LNCaP clone FGC (cell line): ENCODE data around the gene ADGRL3.

Experiments
- DNase-seq: peaks from one replicate; pipeline ENCODE4 v3.0.0-alpha.2; 2011; ENCODE audit warnings: low read depth
- H3K4me3 ChIP-seq: 2 replicates; pipeline ENCODE4 v1.5.1; 2011; ENCODE audit warnings: mild to moderate bottlenecking, low read depth, low read length, control low read depth
- CTCF ChIP-seq: IDR thresholded peaks from 2 replicates; pipeline ENCODE4 v1.5.1; 2012; ENCODE audit warnings: mild to moderate bottlenecking; ENCODE audit not compliant: control insufficient read depth, insufficient read depth; ENCODE audit errors: extremely low read depth

ADGRL3 gene

GRCh38 chr4:61922766-61923165, 722.6 kb downstream of the ADGRL3 start:
- H3K4me3 ChIP-seq: no peak overlapping the region
- peak; percentile 2 for DNase-seq
- TF ChIP-seq CTCF: no peak

GRCh38 chr4:61923179-61923578, 723.1 kb downstream of the ADGRL3 start:
- DNase-seq: no peak
- TF ChIP-seq CTCF: no peak
- H3K4me3 ChIP-seq: no peak overlapping the region

- H3K4me3 ChIP-seq: no peak overlapping the region
- no peak for DNase-seq
- peak; percentile 30 for TF ChIP-seq CTCF
Measured at GRCh38 chr4:61924131-61924530, 724.0 kb downstream of the ADGRL3 start.

- TF ChIP-seq CTCF: no peak
- no peak overlapping the region for H3K4me3 ChIP-seq
- DNase-seq: no peak
Measured at GRCh38 chr4:61933527-61933926, 733.4 kb downstream of the ADGRL3 start.

GRCh38 chr4:61934198-61934597, 734.1 kb downstream of the ADGRL3 start:
- H3K4me3 ChIP-seq: no peak overlapping the region
- no peak for TF ChIP-seq CTCF
- DNase-seq: no peak

GRCh38 chr4:61938250-61938846, 738.2 kb downstream of the ADGRL3 start:
- DNase-seq: no peak
- no peak overlapping the region for H3K4me3 ChIP-seq
- TF ChIP-seq CTCF: no peak

GRCh38 chr4:61950625-61951024, 750.5 kb downstream of the ADGRL3 start:
- no peak for TF ChIP-seq CTCF
- DNase-seq: no peak
- no peak overlapping the region for H3K4me3 ChIP-seq
